HG02840 (cell line): ENCODE measurements around the gene ZNF639.
"Not testable (repeated sequence)": the region's sequence is repeated elsewhere in the genome, so short reads cannot be mapped to it uniquely, and the experiment has no call there.

Experiments
- ATAC-seq: cut with Tn5 transposase; IDR thresholded peaks from one replicate; pipeline ENCODE4 v1.9.1; 2021; ENCODE audit warnings: mild to moderate bottlenecking, moderate library complexity, moderate number of reproducible peaks; ENCODE audit not compliant: unreplicated experiment, low FRiP score

ZNF639 gene, protein sequence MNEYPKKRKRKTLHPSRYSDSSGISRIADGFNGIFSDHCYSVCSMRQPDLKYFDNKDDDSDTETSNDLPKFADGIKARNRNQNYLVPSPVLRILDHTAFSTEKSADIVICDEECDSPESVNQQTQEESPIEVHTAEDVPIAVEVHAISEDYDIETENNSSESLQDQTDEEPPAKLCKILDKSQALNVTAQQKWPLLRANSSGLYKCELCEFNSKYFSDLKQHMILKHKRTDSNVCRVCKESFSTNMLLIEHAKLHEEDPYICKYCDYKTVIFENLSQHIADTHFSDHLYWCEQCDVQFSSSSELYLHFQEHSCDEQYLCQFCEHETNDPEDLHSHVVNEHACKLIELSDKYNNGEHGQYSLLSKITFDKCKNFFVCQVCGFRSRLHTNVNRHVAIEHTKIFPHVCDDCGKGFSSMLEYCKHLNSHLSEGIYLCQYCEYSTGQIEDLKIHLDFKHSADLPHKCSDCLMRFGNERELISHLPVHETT

DNA sequence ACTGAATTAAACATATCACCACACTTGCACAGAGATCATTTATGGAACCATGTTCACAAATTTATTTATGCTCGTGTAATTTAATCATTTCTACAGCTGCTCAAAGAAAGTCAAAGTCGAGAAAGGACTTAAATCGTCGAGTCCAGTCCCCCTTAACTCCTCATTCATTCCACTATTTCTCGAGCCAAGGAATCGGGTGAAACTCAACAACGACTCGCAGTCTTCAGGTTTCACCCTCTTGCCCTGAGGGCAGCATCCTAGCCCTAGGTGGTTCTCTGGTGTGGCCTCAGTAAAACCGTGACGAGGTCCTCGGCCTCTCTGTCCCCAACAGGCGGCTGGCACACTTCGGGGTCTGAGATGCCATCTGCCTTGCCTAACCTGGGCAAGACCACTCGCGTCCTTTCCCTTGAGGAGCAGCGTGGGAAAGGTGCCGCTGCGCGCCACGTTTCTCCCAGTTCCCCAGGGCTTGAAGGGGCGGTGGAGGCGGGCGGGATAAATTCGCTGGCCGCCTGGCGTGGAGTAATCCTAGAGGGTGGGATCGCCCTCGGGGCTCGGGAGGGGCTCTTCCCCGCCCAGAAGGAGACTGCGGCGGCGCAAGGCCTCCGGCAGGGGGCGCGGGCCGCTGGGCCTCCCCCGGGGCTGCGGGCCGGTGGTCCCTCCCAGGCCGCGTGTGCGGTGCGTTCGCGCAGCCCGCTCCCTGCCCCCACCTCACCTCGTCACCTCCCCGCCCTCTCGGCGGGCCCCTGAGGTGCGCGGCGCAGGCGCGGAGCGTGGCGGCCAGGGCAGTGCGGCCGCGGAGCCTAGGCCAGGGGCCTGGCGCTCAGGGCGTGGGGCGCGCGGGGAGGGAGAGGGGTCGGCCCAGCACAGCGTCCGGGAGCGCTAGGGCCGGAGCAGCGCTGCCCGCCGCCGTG lies at the start of gene ZNF639:
ZNF639 (plus strand) TSS at position 746 of the 911 bp plus-strand sequence. CDS start 5,263 bp downstream, outside the sequence.
- ATAC-seq = peak; percentile 65

DNA sequence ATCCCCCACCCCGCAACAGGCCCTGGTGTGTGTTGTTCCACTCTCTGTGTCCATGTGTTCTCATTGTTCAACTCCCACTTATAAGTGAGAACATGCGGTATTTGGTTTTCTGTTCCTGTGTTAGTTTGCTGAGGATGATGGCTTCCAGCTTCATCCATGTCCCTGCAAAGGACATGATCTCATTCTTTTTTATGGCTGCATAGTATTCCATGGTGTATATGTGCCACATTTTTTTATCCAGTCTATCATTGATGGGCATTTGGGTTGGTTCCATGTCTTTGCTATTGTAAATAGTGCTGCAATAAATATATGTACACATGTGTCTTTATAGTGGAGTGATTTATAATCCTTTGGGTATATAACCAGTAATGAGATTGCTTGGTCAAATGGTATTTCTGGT lies 48.4 kb upstream of the ZNF639 start:
- not testable (repeated sequence) for ATAC-seq

DNA sequence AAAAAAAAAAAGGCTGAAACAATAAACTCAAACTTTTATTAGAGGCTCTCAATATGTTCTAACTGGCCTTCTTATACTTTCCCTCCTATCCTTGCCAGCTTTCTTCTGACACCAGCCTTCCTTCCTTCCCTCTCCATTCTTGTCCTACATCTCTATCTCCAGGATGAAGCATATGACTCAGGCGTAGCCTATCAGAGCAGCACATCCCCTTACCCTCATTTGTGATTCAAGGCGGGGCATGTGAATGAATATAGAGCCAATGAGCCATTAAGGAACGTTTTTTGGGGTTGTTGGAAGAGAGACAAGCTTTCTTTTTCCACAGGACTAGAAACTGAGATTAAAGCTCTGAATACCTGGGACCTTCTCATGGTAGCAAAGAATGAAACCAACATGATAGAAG lies 46.8 kb upstream of the ZNF639 start:
- ATAC-seq = no peak

DNA sequence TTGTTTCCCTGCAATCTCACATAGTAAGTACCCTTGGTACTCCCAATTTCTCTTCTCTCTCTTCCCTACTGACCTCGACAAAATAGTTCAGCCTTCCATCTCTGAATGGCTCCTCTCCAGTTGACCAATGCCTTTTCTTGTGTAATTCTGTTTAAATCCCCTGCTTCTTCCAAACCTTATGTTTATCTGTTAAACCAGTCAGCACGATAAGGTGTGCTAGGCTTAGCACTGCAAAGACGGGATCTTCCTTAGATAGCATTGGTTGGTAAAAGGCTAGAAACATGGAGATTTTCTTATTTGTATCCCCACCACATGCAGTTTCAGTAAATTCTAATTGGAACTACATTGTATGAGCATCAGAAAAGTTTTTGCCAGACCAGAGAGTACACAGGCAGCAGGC lies 46.1 kb upstream of the ZNF639 start:
- no peak for ATAC-seq

DNA sequence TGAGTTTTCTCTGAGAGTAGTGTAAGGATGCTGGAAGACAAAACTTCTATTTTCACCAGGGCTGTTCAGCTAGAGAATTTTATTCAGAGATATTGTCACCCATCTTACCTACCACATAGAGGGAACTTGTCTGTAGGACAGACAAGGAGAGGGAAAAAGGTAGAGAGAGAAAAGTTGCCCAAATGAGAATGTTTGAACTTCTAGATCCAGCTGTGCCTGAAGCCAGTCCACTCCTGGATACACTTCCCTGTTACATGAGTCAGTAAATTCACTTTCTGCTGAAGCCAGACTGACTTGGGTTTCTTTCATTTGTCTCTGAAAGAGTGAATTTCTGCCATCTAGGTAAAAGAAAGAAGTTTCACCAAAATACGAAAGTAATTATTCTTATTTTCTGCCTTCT lies 44.7 kb upstream of the ZNF639 start:
- ATAC-seq = no peak

DNA sequence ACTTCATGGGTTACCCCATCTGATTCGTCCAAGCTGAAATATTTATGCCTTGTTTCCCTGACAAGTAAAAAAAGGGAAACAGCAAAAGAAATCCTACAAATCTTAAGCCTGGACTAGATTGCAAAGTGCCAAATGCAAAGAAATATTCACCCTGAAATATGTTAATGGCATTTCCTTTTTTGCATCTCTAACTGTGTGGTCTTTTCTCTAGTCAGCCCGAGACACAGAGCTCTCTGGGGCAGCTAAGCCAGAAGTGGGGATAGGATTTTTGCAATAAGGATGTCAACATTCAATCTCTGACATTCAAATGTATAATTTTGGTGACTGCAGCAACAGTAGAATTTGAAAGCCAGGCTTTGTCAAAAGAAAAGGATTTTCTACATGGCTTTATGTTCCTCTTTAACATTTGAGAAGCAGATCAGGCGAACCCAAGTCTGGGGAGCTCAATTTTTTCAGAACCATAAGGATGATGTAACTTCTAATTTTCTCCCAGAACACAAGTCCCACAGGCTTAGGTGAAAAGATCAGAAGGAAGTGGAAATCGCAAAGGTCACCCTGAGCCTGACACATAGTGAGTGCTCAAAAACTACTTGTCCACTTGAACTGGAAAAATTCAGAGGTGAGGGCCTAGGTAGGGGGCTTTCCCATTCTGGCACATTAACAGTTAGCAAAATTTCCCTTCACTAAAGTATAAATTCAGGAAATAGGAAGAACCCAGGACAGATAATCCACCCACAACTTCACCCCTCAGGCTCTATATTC lies 43.7 kb upstream of the ZNF639 start:
- ATAC-seq = no peak

DNA sequence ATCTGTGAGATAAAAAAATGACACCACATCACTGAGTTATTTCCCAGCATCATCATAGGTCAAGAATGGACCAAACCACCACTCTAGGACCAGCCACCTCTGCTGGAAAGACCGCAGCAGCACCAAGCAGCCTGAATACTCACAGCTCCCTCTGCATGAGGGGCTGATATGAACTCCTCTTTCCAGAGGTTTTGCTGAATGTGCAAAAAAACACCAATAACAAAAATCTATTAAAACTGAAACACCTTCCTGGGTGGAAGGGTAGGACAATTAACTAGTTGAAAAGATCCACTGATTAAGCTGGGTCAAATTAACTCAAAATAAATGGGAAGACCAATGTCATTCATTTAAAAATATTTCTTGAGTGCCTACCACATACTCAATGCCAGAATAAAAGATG lies 43.0 kb upstream of the ZNF639 start:
- ATAC-seq = no peak

DNA sequence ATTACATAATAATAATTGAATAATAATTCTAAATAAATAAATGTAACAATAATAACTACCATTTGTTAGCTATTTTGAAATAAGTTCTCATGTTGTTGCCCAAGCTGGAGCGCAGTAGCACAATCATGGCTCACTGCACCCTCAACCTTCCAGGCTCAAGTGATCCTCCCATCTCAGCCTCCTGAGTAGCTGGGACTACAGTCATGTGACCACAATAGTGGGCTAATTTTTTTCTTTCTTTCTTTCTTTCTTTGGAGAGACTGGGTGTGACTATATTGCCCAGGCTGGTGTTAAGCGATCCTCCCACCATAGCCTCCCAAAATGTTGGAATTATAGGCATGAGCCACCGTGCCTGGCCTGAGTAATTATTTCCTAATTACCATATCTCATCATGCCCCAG lies 41.0 kb upstream of the ZNF639 start:
- ATAC-seq = no peak

DNA sequence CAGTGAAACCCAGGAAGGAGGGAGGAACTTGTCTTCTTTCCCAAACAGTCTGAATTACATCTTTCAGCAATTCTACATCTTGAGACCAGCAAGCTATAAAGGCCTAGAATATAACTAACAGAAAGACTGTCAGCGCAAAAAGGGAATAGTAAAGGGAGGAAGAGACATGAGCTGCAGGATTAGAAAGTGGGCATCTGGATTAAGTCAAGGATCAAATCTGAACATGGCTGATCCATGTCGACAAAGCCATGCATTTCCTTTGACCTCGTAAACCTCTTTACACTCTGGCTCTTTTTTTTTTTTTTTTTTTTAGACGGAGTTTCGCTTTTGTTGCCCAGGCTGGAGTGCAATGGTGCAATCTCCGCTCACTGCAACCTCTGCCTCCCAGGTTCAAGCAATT lies 36.5 kb upstream of the ZNF639 start:
- no peak for ATAC-seq

DNA sequence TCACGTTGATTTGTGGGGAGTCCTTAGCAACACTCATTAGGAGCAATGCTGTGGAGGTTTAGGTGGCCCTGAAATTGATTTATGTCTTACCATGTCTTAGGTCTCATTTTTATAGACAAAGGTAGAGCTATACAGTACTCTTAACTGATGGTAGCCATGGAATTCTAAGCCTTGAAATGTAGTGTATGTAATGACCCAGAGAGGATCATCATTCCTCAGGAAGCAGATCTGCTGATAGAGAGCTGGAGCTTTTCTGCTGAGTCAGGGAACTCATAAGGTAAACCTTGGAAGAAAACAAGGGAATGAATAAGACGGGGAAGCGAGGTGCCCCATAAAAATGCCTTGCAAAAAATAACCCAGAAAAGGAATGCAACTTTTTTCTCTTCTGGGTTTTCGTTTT lies 34.0 kb upstream of the ZNF639 start:
- no peak for ATAC-seq

DNA sequence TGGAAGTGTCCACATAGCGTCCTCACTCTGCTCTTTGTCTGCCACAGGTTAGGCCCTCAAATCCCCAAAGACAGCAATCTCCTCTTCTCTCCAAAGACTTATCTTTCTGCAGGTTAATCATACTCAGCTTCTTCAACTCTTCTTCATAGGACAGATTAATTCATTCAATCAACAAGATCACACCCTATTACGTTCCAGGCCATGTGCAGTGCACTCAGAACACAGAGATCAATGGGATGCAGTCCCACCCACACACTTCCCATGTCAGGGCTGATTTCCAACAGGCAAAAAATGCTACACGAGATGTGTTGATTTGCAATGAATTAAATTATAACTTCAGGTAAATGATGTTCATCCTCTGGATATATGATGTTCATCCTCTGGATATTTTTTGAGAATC lies 33.5 kb upstream of the ZNF639 start:
- ATAC-seq = no peak

DNA sequence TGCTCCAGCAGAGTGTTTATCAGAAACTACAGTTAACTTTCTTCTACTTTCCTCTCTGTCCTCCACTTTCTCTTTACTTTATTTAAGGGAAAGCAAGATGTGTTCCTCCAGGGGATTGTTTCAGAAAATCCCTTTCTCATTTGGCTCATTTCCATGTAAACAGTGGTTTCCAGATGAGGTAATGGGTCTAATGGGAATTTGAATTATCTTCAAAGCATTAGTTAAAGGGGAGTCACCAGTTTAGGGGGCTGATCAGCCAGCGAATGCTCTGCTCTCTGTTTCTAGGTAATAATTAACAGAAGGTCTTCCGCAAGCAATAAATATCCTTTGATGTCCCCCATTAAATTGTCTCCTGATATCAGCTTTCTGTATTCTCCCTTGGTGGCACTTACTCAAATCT lies 30.4 kb upstream of the ZNF639 start:
- ATAC-seq = no peak

DNA sequence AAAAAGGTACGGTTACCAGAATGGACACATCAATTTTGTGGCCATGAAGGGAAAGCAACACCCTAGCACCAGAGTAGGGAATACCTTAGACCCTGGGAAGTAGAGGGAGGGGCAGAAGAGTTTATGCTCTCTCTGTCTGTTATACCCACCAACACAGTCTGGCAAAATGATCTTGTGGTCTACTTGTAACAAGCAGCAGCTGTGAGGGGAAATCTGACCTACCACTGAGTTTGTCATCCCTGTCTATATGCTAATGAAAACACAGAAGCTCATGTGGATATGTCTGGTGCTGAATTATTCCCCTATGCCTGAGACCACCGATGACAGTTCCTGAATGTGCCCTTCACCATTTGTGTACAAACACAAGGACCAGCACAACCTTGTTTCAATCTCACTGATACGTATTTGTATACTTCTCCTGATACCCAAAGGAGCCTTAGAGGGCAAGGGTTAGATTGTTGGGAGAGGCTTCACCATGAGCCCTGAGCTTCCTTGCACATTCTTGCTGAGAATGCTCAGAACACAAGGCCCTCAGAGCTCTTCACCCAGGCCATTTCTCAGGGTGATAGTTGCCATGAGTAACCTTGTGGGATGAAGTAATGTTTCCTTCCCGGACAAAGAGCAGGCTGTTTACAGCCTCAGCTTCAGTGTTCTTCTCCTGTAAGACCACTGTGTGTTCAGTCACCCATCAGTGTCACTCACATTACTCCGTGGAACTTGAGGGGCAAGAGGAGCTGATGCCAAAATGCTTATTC lies 24.7 kb upstream of the ZNF639 start:
- ATAC-seq = no peak

DNA sequence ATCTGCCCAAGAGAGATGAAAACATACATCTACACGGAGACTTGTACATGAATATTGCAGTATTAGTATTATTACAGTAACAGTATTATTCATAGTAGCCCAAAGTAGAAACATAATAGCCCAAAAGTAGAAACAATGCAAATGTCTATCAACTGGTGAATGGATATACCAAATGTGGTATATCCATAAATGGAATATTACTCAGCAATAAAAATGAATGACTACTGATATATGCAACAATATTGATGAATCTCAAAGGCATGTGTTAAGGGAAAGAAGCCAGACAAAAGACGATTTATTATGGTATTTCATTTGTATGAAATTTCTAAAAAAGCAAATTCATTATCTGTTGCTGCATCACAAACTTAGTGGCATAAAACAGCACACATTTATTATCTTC lies 23.5 kb upstream of the ZNF639 start:
- no peak for ATAC-seq

DNA sequence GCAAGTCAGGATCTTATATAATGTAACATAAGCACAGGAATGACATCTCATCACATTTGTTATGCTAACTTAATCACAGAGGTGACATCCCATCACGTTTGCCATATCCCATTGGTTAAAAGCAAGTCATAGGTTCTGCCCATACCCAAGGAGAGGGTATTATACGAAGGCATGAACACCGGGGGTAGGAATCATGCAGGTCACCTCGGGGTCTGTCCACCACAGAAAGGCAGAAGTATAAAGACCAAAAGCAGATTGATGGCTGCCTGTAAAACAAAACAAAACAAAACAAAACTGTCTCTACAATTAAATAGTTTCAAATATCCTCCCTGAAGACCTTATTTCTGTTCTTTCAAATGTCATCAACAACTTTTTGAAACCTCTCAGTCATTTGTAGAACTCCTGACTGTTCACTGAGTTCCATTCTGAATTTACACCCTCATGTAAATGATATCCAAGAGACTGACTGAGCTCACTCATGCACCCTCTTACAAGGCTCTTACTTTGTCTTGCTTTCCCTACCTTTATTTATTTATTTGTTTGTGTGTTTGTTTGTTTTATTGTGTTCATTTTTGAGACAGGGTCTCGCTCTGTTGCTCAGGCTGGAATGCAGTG lies 22.7 kb upstream of the ZNF639 start:
- no peak for ATAC-seq

DNA sequence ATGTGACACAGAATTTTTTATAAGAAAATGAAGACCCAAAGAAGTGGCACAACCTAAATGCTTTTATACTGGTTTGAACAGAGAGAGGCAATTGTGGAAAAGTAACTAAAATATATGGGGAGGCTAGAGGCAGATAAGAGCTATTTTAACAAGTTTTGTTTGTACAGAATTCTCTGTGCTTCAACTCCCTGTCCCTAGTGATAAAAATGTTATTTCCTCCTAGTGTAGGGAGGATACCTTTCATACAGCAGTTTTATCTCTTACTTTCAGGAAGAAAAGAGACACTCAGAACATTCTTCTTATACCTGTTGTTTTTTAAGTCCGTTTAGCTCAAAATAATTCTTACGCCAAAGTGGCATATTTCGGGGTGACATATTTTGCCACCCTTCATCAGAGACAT lies 21.2 kb upstream of the ZNF639 start:
- no peak for ATAC-seq

DNA sequence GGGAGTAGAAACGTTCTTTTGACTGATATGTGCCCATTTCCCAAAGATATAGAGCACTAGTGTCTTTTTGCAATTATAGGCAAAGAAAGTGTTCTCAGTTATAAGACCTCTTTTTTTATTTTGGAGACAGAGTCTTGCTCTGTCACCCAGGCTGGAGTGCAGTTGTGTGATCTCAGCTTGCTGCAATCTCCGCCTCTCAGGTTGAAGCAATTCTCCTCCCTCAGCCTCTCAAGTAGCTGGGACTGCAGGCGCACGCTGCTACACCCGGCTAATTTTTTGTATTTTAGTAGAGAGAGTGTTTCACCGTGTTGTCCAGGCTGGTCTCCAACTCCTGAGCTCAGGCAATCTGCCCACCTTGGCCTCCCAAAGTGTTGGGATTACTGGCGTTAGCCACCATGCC lies 20.7 kb upstream of the ZNF639 start:
- ATAC-seq = no peak

DNA sequence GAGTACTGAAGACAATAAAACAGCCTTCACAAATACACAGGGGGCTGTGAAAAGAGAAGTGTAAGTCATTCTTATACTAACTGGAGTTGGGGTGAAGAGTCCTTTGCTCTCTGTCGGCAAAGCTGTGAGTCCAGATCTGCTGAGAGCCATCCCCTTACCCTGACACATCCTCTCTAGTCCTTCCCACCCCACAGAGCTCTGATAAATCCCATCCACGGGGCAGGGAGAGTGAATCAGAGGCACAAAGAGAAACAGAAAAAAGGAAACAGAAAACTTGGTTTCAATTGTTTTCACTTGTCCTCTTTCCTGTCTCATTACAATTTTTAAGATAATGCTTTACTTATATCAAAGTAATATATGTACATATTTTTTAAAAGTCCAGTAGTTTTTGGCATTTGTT lies 18.2 kb upstream of the ZNF639 start:
- no peak for ATAC-seq

DNA sequence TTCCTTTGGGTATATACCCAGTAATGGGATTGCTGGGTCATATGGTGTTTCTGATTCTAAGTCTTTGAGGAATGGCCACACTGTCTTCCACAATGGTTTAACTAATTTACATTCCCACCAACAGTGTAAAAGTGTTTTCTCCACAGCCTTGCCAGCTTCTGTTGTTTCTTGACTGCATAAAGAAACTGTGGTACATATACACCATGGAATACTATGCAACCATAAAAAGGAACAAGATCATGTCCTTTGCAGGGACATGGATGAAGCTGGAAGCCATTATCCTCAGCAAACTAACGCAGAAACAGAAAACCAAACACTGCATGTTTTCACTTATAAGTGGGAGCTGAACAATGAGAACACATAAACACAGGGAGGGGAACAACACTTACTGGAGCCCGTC lies 15.5 kb upstream of the ZNF639 start:
- not testable (repeated sequence) for ATAC-seq

DNA sequence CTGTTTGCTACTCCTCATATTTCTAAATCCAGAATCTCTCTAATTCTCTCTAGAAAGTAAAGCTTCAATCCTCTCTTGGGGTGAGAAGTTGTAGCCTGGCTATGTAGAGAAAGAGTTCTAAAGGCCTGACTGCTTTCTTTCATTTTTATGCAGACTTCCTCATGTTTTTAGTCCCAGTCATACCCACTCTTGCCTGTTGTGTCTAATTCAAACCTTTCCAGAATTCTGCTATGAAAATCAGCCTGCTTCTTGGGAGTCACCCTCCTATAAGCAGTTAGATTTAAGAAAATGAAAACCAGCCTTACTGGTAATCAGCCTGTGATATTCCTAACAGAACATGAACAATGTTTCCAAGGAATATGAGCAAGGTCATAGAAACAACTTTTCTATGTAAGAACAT lies 14.8 kb upstream of the ZNF639 start:
- no peak for ATAC-seq
